IMR-90 (cell line): ENCODE data around the gene KRTAP10-5. TPM values are rescaled to one million over a fixed set of nuclear protein-coding genes. Genes with fewer than 3 reads are reported as not detected.

Experiments used
- ATAC-seq: fragments of 200-7000 bp; cut with Tn5 transposase; 2 replicates; pipeline ENCODE4 v1.9.1; 2020; ENCODE audit warnings: low read depth, mild to moderate bottlenecking, moderate library complexity
- BruUV-seq: library from RNA; stranded (reverse); fragments of 400-500 nt; replicated peaks from 2 replicates; lab custom pipeline; 2021; lab: Mats Ljungman, UMichigan
- CTCF ChIA-PET: fragments of 300-600 bp; formaldehyde crosslinking; extraction: SDS; loops from one replicate; lab custom pipeline; 2021; ENCODE audit warnings: antibody characterized with exemption; lab: Yijun Ruan, JAX
- POLR2A ChIA-PET: fragments of 300-600 bp; sonication (Branson Sonifier 250); formaldehyde crosslinking; loops from one replicate; lab custom pipeline; 2022; ENCODE audit warnings: antibody characterized with exemption; ENCODE audit not compliant: unreplicated experiment; lab: Charles Lee
- DNase-seq: peaks from one replicate; pipeline ENCODE4 v3.0.0; 2013
- H2AFZ ChIP-seq: replicated peaks from 2 replicates; pipeline ENCODE3; 2013; ENCODE audit warnings: low read length, mild to moderate bottlenecking; ENCODE audit not compliant: poor library complexity
- H2AK5ac ChIP-seq: 2 replicates; pipeline ENCODE4 v1.6.1; 2013; ENCODE audit warnings: low read depth, low read length, inconsistent platforms
- H2AK9ac ChIP-seq: replicated peaks from 2 replicates; pipeline ENCODE3; 2013; ENCODE audit warnings: mild to moderate bottlenecking, low read depth, low read length, moderate library complexity; ENCODE audit not compliant: poor library complexity
- H2BK120ac ChIP-seq: 2 replicates; pipeline ENCODE4 v1.6.1; 2013; ENCODE audit warnings: low read depth, low read length, inconsistent platforms
- H2BK15ac ChIP-seq: 3 replicates; pipeline ENCODE4 v1.6.1; 2013; ENCODE audit warnings: low read depth, low read length, inconsistent platforms
- H2BK20ac ChIP-seq: 2 replicates; pipeline ENCODE4 v1.6.1; 2013; ENCODE audit warnings: low read depth, mild to moderate bottlenecking, inconsistent platforms, low read length, moderate library complexity
- H2BK5ac ChIP-seq: 2 replicates; pipeline ENCODE4 v1.6.1; 2013; ENCODE audit warnings: mild to moderate bottlenecking, low read depth, low read length, inconsistent platforms; ENCODE audit not compliant: poor library complexity, severe bottlenecking
- H3K14ac ChIP-seq: replicated peaks from 2 replicates; pipeline ENCODE4 v1.6.1; 2013; ENCODE audit warnings: low read depth, low read length, inconsistent platforms
- H3K18ac ChIP-seq: 2 replicates; pipeline ENCODE4 v1.6.1; 2013; ENCODE audit warnings: low read depth, low read length, control low read depth
- H3K23ac ChIP-seq: 2 replicates; pipeline ENCODE4 v1.6.1; 2013; ENCODE audit warnings: low read depth, low read length, inconsistent platforms
- H3K27ac ChIP-seq: 2 replicates; pipeline ENCODE4 v1.5.1; 2013; ENCODE audit warnings: mild to moderate bottlenecking, control low read depth, low read length; ENCODE audit not compliant: insufficient read depth
- H3K27me3 ChIP-seq: 2 replicates; pipeline ENCODE4 v1.6.1; 2013; ENCODE audit warnings: low read length; ENCODE audit not compliant: control insufficient read depth, insufficient read depth
- H3K36me3 ChIP-seq: 2 replicates; pipeline ENCODE4 v1.6.1; 2013; ENCODE audit warnings: low read length, mixed read lengths; ENCODE audit not compliant: control insufficient read depth, insufficient read depth
- H3K4ac ChIP-seq: 2 replicates; pipeline ENCODE4 v1.6.1; 2013; ENCODE audit warnings: low read depth, low read length, inconsistent platforms
- H3K4me1 ChIP-seq: 2 replicates; pipeline ENCODE4 v1.6.1; 2013; ENCODE audit warnings: low read length, mixed read lengths; ENCODE audit not compliant: control insufficient read depth, insufficient read depth
- H3K4me2 ChIP-seq: 2 replicates; pipeline ENCODE4 v1.6.1; 2013; ENCODE audit warnings: low read depth, mild to moderate bottlenecking, control low read depth, low read length, moderate library complexity
- H3K4me3 ChIP-seq: 2 replicates; pipeline ENCODE4 v1.5.1; 2013; ENCODE audit warnings: low read depth, mild to moderate bottlenecking, control low read depth, low read length, moderate library complexity; ENCODE audit not compliant: insufficient read depth
- H3K56ac ChIP-seq: 2 replicates; pipeline ENCODE4 v1.6.1; 2013; ENCODE audit warnings: low read length, inconsistent platforms; ENCODE audit not compliant: insufficient read depth; ENCODE audit errors: extremely low read depth
- H3K79me1 ChIP-seq, 2 experiments: 2 replicates each; pipeline ENCODE4 v1.6.1; 2013; ENCODE audit warnings: low read length in 2 of 2, inconsistent platforms in 1 of 2, low read depth in 1 of 2
- H3K9ac ChIP-seq: 2 replicates; pipeline ENCODE4 v1.6.1; 2013; ENCODE audit warnings: low read depth, low read length, control low read depth
- H3K9me1 ChIP-seq: 2 replicates; pipeline ENCODE4 v1.6.1; 2013; ENCODE audit warnings: low read length, inconsistent platforms; ENCODE audit not compliant: insufficient read depth
- H3K9me3 ChIP-seq: 2 replicates; pipeline ENCODE4 v1.6.1; 2013; ENCODE audit warnings: low read length; ENCODE audit not compliant: control insufficient read depth, insufficient read depth
- H4K20me1 ChIP-seq: 2 replicates; pipeline ENCODE4 v1.6.1; 2013; ENCODE audit warnings: low read length, inconsistent platforms; ENCODE audit not compliant: insufficient read depth
- H4K5ac ChIP-seq: 2 replicates; pipeline ENCODE4 v1.6.1; 2013; ENCODE audit warnings: mild to moderate bottlenecking, low read depth, low read length, control low read depth
- H4K8ac ChIP-seq, 2 experiments: 2 replicates each; pipeline ENCODE4 v1.6.1; 2013; ENCODE audit warnings: low read depth in 2 of 2, low read length in 2 of 2, control low read depth in 1 of 2, inconsistent platforms in 1 of 2
- H4K91ac ChIP-seq: 2 replicates; pipeline ENCODE4 v1.6.1; 2013; ENCODE audit warnings: low read depth, low read length, inconsistent platforms; ENCODE audit not compliant: insufficient read depth
- BHLHE40 ChIP-seq: fragments of 150-350 bp; IDR thresholded peaks from 2 replicates; pipeline ENCODE4 v1.6.1; 2016; ENCODE audit warnings: mild to moderate bottlenecking, low read depth, low read length
- CEBPB ChIP-seq: IDR thresholded peaks from 2 replicates; pipeline ENCODE4 v1.6.1; 2012; ENCODE audit warnings: low read depth, low read length, improper control_type of control experiment
- CTCF ChIP-seq: conservative IDR thresholded peaks from 2 replicates; pipeline ENCODE4 v1.5.1; 2012; ENCODE audit warnings: mild to moderate bottlenecking, low read depth, low read length, improper control_type of control experiment
- ELK1 ChIP-seq: fragments of 150-350 bp; IDR thresholded peaks from 2 replicates; pipeline ENCODE4 v1.6.1; 2016; ENCODE audit warnings: low read depth, mild to moderate bottlenecking, low read length, moderate library complexity, borderline replicate concordance
- FOS ChIP-seq: fragments of 150-350 bp; IDR thresholded peaks from 2 replicates; pipeline ENCODE4 v1.6.1; 2016; ENCODE audit warnings: low read depth, low read length
- MAFK ChIP-seq: IDR thresholded peaks from 2 replicates; pipeline ENCODE4 v1.6.1; 2012; ENCODE audit warnings: low read depth, low read length, improper control_type of control experiment
- MAZ ChIP-seq: IDR thresholded peaks from 2 replicates; pipeline ENCODE4 v1.6.1; 2012; ENCODE audit warnings: low read depth, mild to moderate bottlenecking, low read length, improper control_type of control experiment, moderate library complexity, borderline replicate concordance
- MXI1 ChIP-seq: IDR thresholded peaks from 2 replicates; pipeline ENCODE4 v1.6.1; 2012; ENCODE audit warnings: low read depth, mild to moderate bottlenecking, low read length, moderate library complexity, borderline replicate concordance
- NFE2L2 ChIP-seq: fragments of 150-350 bp; IDR thresholded peaks from 2 replicates; pipeline ENCODE4 v1.6.1; 2016; ENCODE audit warnings: low read depth, mild to moderate bottlenecking, low read length
- POLR2A ChIP-seq: IDR thresholded peaks from 2 replicates; pipeline ENCODE4 v1.6.1; 2012; ENCODE audit warnings: mild to moderate bottlenecking, low read depth, low read length
- RAD21 ChIP-seq: IDR thresholded peaks from 2 replicates; pipeline ENCODE4 v1.6.1; 2012; ENCODE audit warnings: low read length, improper control_type of control experiment
- RCOR1 ChIP-seq: IDR thresholded peaks from 2 replicates; pipeline ENCODE4 v1.6.1; 2012; ENCODE audit warnings: mild to moderate bottlenecking, low read length, improper control_type of control experiment; ENCODE audit not compliant: insufficient replicate concordance
- USF2 ChIP-seq: fragments of 150-350 bp; IDR thresholded peaks from 2 replicates; pipeline ENCODE4 v1.6.1; 2017; ENCODE audit warnings: mild to moderate bottlenecking, antibody characterized with exemption, low read length, low read depth
- WGBS, 2 experiments: methylation state at CpG; one replicate each; pipeline versions ENCODE4 v1.1.5 to v1.1.7; 2013; ENCODE audit warnings: missing lambda C conversion rate in 2 of 2; ENCODE audit not compliant: insufficient read length in 1 of 2; ENCODE audit errors: extremely low coverage in 2 of 2; 5-methylcytosine and 5-hydroxymethylcytosine counted together
- dilution Hi-C: fragments of 300-500 bp; cut with HindIII; formaldehyde crosslinking; loops from one replicate; pipeline ENCODE4 v1.14.3; 2018; ENCODE audit warnings: low sequenced_read_pairs; ENCODE audit not compliant: unreplicated experiment
- in situ Hi-C: fragments of 300-500 bp; cut with MboI; formaldehyde crosslinking; loops from 3 replicates; pipeline ENCODE4 v1.14.3; 2019; ENCODE audit warnings: low sequenced_read_pairs, inconsistent platforms, mixed read lengths
- intact Hi-C: fragments of 100-400 bp; cut with micrococcal nuclease; formaldehyde crosslinking; loops from 2 replicates; pipeline ENCODE4 v1.10.0; 2022
- polyA plus RNA-seq, 3 experiments: library from polyadenylated mRNA; depleted of rRNA; stranded (reverse); fragments of >200 nt; gene quantifications; 2 replicates each; pipeline ENCODE4 v1.2.3, GENCODE V29; 2012; ENCODE audit warnings: low replicate concordance in 1 of 3
- total RNA-seq: library from RNA; depleted of rRNA; stranded (reverse); fragments of >200 nt; gene quantifications from 2 replicates; pipeline ENCODE4 v1.2.3, GENCODE V29; 2012

KRTAP10-5 gene
- total and polyA plus RNA-seq, 2 of the 4 experiments (the other 2 are of a cell fraction): not detected

GRCh38 chr21:44615466-44615865 is 35.1 kb upstream of the KRTAP10-5 start:
- H3K79me1 ChIP-seq: no peaks in the 10 kb centered on the region
- no peak overlapping the region for H2BK20ac ChIP-seq
- H3K4me1 ChIP-seq: no peaks in the 10 kb centered on the region
- H4K5ac ChIP-seq: no peak overlapping the region
- CTCF ChIA-PET: no interaction called here
- TF ChIP-seq BHLHE40 (no peak), NFE2L2 (no peak), MAZ (no peak), ELK1 (no peak), USF2 (no peak), MXI1 (no peak), FOS (no peak), POLR2A (no peak), MAFK (no peak), RAD21 (no peak), RCOR1 (no peak), CEBPB (no peak), CTCF (no peak)
- H3K9me1 ChIP-seq: no peaks in the 10 kb centered on the region
- no peak overlapping the region for H2BK120ac ChIP-seq
- POLR2A ChIA-PET: no interaction called here
- H3K23ac ChIP-seq: no peak overlapping the region
- H3K56ac ChIP-seq: no peak overlapping the region
- no peak overlapping the region for H3K4me2 ChIP-seq
- H3K4ac ChIP-seq: no peak overlapping the region
- H2BK5ac ChIP-seq: no peak overlapping the region
- no peak overlapping the region for H4K91ac ChIP-seq
- dilution Hi-C loops (no loop called here), in situ Hi-C loops (no loop called here), intact Hi-C loops (no loop called here)
- no peak overlapping the region for H2AK9ac ChIP-seq
- H4K8ac ChIP-seq: no peak overlapping the region
- BruUV-seq: no TSS peak
- peaks cover 13% of the 10 kb centered on the region for H3K9me3 ChIP-seq
- no peak overlapping the region for H3K18ac ChIP-seq
- H3K14ac ChIP-seq: no peak overlapping the region
- no peak overlapping the region for H2AK5ac ChIP-seq
- no peak overlapping the region for H3K9ac ChIP-seq
- DNase-seq: no peak
- WGBS, 2 experiments: 61% methylated on average over 2 of the region's 8 CpGs; no CpG with 5 or more reads in 1 of the 2 experiments
- H3K27ac ChIP-seq: no peak overlapping the region
- no peak overlapping the region for H3K4me3 ChIP-seq
- no peaks in the 10 kb centered on the region for H4K20me1 ChIP-seq
- H3K36me3 ChIP-seq: no peaks in the 10 kb centered on the region
- peaks cover 3% of the 10 kb centered on the region; the same call in 1 of the 2 replicates for H3K27me3 ChIP-seq
- no peak for ATAC-seq
- no peak overlapping the region for H2BK15ac ChIP-seq
- no peak overlapping the region for H2AFZ ChIP-seq
